Stimulated activated CD8-positive, alpha-beta memory T cell treated with anti-CD3 and anti-CD28 coated beads, Interleukin-15, amount 100 ng/mL, for 24 hours (primary cell): ENCODE measurements around the gene FH.

Experiments used
- DNase-seq: peaks from one replicate; pipeline ENCODE4 v3.0.0-alpha.2; 2020; ENCODE audit warnings: low read depth

The FH gene

DNA sequence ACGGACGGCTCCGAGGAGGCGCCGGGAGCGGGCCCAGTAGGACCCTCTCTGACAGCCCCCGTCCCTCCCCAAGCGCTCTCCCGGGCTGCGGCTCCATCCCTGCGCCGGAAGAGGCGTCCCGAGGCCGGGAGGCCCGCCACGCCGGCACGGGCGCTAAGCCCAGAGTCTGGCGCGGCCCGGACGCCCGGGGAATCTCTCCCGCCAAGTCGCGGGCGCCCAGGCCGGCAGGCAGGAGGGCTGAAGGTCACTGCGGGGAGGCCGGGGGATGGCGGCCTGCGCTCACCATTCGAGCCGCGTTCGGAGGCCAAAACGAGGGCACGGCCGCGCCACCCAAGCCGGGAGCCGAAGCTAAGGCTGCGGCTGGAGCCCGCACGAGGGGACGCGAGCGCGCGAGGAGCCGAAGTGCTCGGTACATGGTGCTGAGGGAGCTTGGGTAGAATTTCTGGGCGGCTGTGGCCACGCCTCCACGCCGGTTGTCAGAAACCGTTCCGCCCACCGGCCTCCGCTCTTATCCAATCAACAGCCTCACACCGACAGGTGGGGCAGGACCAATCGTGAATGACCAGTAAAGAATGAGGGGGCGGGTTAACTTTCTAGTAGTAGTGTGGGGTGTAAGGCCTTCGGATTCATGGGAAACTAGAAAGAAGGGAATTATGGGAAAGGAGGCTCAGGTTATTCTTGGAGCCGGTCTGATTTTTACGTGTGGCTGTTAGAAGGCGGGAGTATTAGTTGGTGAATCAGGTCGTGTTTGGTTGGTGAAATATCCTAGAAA is at the start of gene FH:
TSS of gene FH (minus strand) at position 448 of the 772 bp plus-strand sequence. CDS start at position 415, 33 bp downstream.
- peak; percentile 70 for DNase-seq

GRCh38 chr1:241560849-241561187 is 41.3 kb upstream of the FH start:
- DNase-seq: no peak

DNA sequence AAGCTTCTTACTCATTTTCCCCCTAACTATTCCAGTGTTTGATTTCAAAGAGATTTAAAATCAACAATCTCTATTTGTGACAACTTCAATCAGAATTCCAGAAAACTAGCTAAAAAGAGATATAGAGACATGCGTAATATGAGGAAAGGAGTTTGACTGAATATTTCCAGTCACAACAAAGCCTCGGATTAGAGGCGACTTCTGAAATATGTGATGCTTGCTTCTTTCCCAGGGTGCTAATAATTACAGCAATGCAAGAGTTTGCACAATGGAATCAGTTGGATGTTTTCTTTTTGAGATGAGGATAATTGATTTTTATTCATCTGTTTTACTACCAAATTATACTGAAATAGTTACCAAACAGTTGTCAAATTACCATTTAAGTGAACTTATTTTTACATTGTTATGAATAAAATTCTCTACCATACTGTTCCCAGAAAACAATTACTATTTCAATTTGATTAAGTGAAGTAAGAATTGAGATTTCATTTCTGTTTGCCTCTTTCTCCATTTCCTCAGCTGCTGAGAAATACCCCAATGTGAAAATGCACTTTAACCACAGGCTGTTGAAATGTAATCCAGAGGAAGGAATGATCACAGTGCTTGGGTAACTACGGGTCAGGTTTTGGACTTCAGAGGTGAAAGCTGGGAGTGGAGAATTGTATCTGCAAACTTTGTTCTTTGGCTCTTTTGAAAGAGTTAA is 40.7 kb upstream of the FH start:
- no peak for DNase-seq

GRCh38 chr1:241557551-241558193 is 38.1 kb upstream of the FH start:
- no peak for DNase-seq

DNA sequence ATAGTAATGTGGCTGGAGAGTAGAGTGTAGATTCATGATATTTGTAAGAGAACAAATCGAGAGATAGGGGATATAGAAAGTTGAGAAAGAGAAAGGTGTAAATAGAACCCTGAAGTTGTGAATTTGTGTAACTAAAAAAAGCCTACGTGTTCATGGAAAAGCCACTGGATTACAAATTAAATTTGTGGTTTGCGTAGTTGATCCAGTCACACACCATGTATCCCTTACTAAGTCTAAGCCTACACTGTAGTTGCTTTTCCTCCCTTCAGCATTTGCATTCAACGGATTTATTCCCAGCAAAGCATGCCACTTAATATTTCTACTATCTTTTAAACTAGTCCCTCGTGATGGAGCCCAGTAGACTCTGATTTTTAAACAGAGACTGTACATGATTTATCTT is 37.5 kb upstream of the FH start:
- DNase-seq: no peak

- DNase-seq: no peak
Observed at GRCh38 chr1:241555526-241555925, 36.0 kb upstream of the FH start.

DNA sequence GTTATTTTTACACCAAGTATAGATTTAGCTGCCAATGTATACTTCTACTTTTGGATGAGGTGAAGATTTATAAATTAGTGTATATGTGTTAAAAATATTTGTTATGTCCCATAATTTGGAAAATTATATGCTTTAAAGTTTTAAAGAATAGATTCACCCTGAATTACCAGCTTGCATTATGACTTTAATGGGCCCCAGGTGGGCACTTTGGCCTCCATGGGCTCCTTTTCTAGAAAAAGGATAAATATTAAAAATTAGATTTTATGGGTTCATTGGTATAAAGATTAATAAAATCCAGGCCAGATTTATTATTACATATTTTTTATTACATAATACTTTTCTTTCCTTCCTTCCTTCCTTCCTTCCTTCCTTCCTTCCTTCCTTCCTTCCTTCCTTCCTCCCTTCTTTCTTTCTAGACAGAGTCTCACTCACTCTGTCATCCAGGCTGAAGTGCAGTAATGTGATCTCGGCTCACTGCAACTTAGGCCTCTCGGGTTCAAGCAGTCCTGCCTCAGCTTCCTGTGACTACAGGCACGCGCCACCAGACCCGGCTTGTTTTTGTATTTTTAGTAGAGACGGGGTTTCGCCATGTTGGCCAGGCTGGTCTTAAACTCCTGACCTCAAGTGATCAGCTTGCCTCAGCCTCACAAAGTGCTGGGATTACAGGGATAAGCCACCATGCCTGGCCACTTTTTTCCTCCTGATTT is 34.5 kb upstream of the FH start:
- no peak for DNase-seq

- DNase-seq: no peak
Observed at GRCh38 chr1:241551759-241552638, 32.4 kb upstream of the FH start.

- no peak for DNase-seq
Observed at GRCh38 chr1:241550318-241550717, 30.8 kb upstream of the FH start.

GRCh38 chr1:241548008-241548407 is 28.5 kb upstream of the FH start:
- DNase-seq: no peak

- DNase-seq: no peak
Observed at GRCh38 chr1:241542199-241542907, 22.8 kb upstream of the FH start.

DNA sequence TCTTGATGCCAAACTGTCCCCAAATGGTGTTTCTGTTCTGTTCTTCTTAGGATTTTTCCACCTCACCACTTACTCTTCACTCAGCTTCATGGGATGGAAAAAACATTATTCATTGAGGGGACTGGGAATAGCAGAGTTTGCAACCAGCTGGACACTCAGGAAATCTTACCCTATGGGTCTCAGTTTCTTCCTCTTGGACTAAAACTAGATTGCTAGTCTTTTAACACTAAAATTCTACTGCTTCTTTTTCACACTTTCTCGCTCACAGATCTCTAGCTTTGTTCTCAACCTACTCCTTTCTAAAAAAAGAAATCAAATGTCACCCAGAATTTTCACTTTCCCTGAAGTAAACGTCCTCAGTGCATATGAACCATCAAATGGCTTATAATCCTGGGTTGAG is 17.4 kb upstream of the FH start:
- no peak for DNase-seq

DNA sequence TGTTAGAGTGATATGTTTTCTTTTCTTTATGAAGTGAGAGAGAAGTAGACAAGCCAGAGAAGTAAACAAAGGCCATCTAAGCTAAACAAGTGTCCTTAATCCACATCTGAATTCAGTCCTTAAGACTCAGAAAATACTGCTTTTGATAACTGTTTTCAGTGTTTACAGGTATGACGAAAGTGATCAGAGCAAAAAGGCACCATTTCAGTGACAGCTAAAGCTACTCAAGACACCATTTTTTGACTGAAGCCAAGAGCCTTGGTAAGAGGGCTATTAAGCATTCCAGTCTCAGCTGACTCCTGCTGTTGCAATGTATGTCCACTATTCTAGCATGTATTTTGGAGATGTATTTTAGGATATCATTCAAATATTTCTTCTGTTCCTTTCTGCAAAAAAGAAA is 16.7 kb upstream of the FH start:
- DNase-seq: no peak

GRCh38 chr1:241533326-241534115 is 14.0 kb upstream of the FH start:
- no peak for DNase-seq

- no peak for DNase-seq
Observed at GRCh38 chr1:241532864-241533263, 13.3 kb upstream of the FH start.

DNA sequence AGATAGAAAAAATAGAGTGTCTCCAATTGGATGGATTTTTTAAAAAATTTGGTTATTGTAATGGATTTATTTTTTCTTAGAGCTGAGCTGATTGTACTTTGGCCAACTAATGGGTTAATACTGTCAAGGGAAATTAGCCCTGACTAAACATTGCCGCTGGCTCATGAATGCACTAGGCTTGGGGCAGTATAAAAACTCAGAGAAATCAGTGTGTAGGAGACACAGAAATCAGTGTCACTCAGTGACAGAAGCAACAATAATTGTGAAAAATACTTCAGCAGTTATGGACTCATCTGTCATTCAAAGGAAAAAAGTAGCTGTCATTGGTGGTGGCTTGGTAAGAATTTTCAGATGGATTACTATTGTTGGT is 12.6 kb upstream of the FH start, which contains the start of gene KMO:
TSS of gene KMO (plus strand) at position 217 of the 370 bp plus-strand sequence. CDS start at position 284, 67 bp downstream.
- DNase-seq: no peak

- no peak for DNase-seq
Observed at GRCh38 chr1:241531195-241532161, 11.9 kb upstream of the FH start.

DNA sequence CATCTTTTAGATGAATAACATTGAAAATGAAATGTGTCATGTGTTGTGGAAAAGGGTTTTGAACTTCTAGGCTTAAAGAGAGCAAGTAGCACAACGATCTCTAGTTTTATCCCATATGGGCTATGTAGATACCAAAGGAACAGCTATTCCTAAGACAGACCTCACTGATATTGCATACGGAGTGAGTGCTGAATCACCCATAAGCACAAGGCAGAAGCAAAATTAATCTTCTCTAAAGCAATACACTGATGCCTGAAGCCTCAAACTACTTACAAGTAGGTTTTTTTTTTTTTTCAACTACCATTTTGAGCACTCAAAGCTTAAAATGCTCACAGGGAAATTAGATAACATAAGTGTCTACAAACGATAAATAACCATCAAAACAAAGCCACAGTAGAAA is 7.6 kb upstream of the FH start:
- DNase-seq: no peak

- DNase-seq: no peak
Observed at GRCh38 chr1:241525026-241525425, 5.5 kb upstream of the FH start.
